ENCODE results near the gene ETS1.

- TF ChIP-seq TARDBP (IDR thresholded peaks at IDR 0.05) (no peak), HDGF (IDR thresholded peaks at IDR 0.05; ENCODE audit: borderline replicate concordance) (no peak), PKNOX1 (IDR thresholded peaks at IDR 0.05) (no peak), FOXM1 (IDR thresholded peaks at IDR 0.05; ENCODE audit: borderline replicate concordance) (no peak), FOXK2 (IDR thresholded peaks at IDR 0.05) (no peak), ARNT (IDR thresholded peaks at IDR 0.05) (no peak)
Measured at GRCh38 chr11:128494418-128495332, 92.7 kb downstream of the ETS1 start.

Data from HEK293T (cell line).